HG02840 (cell line): ENCODE measurements around the gene NUTM2F.
A peak's percentile ranks its signal among the peaks of the same experiment; 100 is the strongest.
"Not testable (repeated sequence)": the region's sequence is repeated elsewhere in the genome, so short reads cannot be mapped to it uniquely, and the experiment has no call there.

Source experiments
- ATAC-seq: cut with Tn5 transposase; IDR thresholded peaks from one replicate; pipeline ENCODE4 v1.9.1; 2021; ENCODE audit warnings: mild to moderate bottlenecking, moderate library complexity, moderate number of reproducible peaks; ENCODE audit not compliant: unreplicated experiment, low FRiP score

Gene NUTM2F, protein sequence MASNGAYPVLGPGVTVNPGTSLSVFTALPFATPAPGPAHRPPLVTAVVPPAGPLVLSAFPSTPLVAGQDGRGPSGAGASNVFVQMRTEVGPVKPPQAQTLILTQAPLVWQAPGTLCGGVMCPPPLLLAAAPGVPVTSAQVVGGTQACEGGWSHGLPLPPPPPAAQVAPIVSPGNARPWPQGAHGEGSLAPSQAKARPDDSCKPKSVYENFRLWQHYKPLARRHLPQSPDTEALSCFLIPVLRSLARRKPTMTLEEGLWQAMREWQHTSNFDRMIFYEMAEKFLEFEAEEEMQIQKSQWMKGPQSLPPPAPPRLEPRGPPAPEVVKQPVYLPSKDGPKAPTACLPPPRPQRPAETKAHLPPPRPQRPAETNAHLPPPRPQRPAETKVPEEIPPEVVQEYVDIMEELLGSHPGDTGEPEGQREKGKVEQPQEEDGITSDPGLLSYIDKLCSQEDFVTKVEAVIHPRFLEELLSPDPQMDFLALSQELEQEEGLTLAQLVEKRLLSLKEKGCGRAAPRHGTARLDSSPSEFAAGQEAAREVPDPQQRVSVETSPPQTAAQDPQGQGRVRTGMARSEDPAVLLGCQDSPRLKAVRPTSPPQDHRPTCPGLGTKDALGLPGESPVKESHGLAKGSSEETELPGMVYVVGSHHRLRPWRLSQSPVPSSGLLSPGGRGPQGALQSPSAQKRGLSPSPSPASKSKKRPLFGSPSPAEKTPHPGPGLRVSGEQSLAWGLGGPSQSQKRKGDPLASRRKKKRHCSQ

GRCh38 chr9:94328544-94328943, at the start of gene NUTM2F:
TSS of gene NUTM2F (minus strand) at chr9:94328644. CDS start at chr9:94328623, 21 bp downstream.
- not testable (repeated sequence) for ATAC-seq

DNA sequence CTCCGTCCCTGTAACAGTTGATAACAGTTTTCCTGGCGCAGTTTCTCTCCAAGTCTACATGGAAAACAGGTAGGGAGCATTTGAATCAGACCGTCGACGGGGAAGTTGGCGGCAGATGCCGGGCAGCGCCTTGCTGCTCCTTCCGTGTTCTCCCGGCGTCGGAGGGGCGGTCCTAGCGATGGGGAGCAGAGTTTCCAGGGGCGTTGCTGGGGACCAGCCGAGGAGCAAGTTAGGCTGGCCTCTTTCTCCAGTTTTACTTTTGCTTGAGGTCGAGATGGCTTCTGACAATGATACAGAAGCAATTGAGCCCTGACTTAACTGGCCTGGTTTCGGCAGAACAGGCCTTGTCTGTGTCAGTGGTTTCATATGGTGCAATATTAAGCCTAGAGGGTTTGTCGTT, 46.8 kb upstream of the NUTM2F start:
- peak; percentile 51 for ATAC-seq

DNA sequence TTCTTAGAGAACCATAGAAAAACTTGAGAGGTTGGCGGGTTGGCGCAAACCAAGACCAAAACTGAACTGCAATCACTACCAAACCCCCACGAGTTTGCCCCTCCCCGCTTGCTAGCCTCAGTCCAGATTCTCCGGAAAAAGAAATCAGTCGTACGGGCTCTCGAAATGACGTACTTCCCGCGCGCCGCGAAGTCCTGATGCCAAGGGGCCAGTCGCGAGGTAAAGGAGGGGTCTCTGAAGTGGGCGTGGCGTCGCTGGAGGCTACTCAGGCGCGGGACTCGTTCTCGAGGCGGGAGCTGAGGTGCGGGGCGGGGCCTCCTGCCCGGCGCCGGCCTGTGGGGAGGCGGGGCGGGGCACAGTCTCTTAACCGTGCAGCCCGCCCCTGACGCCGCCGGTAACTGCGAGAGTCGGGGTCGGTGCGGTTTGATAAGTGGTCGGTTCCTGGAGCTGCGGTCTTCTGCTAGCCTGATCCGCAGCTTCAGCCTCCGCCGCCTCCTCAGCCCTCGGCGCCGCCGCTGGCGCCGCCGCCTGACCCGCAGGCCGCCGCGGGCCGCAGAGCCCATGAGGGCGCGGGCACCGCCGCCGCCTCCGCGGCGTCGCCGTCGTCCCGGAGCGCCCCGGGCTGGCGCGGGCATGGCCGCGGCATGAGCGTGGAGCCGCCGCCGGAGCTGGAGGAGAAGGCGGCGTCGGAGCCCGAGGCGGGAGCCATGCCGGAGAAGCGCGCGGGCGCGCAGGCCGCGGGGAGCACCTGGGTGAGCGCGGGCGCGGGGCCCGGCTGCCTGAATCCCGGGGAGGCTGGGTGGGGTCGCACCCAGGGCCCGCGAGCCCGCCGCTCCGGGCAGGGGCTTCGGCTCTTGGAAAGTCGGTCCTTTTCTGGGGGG, 46.0 kb upstream of the NUTM2F start:
- peak; percentile 87 for ATAC-seq

DNA sequence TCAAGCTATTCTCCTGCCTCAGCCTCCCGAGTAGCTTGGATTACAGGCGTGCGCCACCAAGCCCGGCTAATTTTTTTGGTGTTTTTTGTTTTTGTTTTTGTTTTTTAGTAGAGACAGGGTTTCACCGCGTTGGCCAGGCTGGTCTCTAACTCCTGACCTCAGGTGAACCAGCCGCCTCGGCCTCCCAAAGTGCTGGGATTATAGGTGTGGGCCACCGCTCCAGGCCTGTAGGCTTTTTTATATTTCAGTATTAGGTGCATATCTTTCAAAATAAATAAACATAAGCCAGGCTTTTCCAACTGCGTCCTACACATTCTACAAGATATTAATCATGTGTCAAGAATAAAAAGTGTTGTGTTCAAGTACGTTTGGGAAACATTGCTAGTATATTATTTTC, 45.3 kb upstream of the NUTM2F start:
- ATAC-seq = not testable (repeated sequence)

DNA sequence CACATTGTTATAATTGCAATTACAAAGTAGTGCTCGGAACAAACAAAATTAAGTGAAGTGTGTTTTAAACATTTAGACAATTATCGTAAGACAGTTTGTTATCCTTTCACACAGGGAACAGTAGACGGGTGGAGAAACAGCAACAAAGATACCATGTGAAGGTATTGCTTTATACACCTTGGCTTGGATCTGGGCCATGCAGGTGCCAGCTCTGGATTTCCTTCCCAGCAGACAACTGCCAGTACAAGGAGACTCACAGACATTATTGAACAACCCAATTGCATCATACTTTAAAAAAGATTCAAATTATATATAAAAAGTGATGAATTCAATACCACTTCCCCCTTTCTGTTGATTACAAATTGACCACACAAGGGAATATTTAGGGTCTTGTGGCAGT, 41.8 kb upstream of the NUTM2F start:
- ATAC-seq = not testable (repeated sequence)

DNA sequence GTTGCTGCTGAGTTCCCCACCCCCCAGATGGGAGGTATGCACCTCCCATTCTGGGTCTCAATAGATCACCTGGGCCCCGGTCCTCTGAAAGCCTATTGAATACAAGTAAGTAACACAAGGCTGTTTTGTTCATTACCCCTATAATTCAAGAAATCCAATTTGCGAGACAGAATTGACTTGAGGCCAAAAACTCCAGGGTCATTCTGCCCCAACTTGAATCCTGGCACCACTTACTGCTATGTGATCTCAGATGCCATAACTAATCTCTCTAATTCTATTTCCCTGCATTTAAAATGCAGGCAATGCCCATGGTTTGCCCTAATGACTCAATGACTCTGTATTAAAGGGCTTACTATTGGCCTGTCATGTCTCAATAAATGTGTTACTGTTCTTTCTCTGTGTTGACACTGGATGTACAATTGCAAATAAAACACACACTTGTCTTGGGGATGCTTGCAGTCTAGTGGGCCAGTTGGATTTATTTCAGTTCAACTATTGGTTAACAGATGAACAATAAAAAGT, 35.7 kb upstream of the NUTM2F start:
- ATAC-seq = not testable (repeated sequence)

GRCh38 chr9:94357158-94357557, 28.7 kb upstream of the NUTM2F start:
- ATAC-seq = not testable (repeated sequence)

GRCh38 chr9:94351901-94352723, 23.7 kb upstream of the NUTM2F start:
- ATAC-seq = not testable (repeated sequence)

DNA sequence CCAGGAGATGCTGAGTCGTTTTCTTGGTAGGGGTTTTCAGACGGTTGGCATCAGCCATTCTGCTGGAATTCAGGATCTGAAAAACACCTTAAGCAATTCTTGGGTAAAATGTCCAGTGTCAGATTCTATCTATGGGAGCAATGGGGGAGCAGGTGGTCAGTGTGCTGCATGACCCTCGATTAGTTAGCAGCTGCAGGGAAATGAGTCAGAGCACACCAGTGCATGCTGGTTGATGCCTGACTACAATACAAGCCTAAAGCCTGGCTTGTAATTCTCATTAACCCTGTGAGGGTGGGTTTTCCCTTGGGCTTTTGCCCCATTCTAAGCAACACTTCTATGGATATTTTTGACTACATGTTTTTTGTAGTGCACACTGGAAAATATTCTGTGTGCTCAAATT, 20.3 kb upstream of the NUTM2F start:
- ATAC-seq = not testable (repeated sequence)

GRCh38 chr9:94347451-94347850, 19.0 kb upstream of the NUTM2F start:
- ATAC-seq = not testable (repeated sequence)

DNA sequence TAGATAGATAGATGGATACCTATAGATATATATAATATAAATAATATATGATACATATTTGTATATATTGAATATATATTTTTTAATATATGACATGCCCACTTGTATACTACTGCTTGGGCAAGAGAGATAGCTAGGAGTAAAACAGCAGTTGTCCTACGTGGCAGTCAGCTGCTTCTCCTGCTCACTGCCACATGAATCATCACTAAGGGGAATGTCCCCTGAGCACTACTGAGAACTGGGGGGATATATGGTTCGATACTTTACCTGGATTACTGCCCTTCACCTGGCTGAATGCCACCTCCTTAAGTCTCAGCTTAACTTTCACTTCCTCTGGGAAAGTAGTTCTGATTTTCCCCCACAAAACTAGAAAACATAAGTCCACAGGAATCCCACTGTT, 13.3 kb upstream of the NUTM2F start:
- ATAC-seq = not testable (repeated sequence)

DNA sequence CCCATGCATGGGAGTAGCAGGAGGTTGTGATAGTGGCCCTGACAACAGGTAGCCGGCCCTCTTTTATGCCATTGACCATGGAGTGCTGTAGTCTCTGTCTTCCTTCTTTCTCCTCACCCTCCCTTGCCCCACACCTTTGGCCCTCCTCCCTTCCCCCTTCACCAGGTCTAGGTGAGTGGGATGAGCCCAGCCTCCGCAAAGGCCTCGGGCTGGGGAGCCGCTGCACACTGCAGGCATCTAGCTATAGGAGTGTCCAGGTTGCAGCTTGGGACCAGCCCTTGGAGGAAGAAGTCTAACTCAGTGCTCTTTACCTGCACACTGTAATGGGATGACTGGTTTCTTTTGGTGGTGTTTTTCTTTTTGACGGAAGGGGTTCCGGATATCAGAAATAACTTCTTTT, 12.3 kb upstream of the NUTM2F start:
- ATAC-seq = not testable (repeated sequence)

DNA sequence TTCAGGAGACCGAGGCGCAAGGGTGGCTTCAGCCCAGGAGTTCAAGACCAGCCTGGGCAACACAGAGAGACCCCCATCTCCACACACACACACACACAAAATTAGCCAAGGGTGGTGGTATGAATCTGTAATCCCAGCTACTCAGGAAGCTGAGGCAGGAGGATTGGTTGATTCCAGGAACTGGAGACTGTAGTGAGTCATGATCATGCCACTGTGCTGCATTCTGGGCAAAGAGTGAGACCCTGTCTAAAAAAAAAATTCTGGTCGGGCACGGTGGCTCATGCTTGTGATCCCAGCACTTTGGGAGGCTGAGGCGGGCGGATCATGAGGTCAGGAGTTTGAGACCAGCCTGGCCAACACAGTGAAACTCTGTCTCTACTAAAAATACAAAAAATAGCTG, 11.2 kb upstream of the NUTM2F start:
- ATAC-seq = not testable (repeated sequence)

GRCh38 chr9:94338723-94339122, 10.3 kb upstream of the NUTM2F start:
- ATAC-seq = not testable (repeated sequence)

DNA sequence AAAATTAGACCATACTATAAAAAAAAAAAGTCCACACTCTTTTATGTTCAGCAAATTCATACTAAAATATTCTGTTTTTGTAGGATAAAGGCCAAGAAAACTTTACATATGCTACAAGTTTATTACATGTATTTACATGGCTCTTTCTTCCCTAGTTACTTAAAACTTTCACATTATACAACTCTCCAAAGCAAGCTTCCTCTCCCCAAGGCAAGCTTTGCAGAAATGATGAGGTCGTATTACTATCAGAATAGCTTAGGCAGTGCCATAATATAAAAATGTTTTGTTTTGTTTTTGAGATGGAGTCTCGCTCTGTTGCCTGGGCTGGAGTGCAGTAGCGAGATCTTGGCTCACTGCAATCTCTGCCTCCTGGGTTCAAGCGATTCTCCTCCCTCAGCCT, 8.0 kb upstream of the NUTM2F start:
- not testable (repeated sequence) for ATAC-seq

DNA sequence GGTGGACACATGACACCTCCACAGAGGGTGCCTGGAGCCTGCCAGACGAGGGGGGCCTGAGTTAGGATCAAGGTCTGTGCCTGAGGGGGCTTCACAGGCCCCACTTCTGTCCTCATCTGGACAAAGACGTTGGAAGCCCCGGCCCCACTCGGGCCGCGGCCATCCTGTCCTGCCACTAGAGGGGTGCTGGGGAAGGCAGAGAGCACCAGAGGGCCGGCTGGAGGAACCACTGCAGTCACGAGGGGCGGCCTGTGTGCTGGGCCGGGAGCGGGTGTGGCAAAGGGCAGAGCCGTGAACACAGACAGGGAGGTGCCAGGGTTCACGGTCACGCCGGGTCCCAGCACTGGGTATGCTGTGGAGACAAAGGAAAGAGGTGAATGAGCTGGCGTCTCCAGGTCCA, 2.9 kb downstream of the NUTM2F start:
- not testable (repeated sequence) for ATAC-seq

GRCh38 chr9:94323153-94323798, 5.2 kb downstream of the NUTM2F start:
- ATAC-seq = not testable (repeated sequence)

DNA sequence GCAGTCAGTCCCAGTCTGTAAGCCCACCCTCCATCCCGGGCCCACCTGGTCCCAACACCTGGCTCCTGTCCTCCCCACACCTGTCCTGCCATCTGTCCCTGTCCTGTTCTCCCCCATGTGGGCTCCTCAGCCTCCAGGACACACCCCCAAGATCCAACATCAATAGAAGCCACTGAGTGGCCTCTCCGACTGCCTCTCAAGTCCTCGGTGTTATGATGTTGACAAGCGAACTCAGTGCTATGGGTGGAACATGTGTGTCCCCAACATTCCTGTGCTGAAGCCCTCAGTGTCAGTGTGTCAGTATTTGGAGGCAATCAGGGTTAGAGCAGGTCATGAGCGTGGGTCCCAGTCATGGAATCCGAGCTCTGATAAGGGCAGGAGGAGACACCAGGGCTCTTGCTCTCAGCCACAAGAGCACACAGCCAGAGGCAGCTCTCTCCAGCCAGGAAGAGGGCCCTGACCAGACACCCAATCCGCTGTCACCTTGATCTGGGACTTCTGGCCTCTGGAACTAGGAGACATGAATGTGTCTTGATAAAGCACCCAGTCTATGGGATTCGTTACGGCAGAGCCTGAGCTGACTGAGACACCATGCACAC, 6.0 kb downstream of the NUTM2F start:
- not testable (repeated sequence) for ATAC-seq
